Stimulated activated CD4-positive, alpha-beta T cell treated with anti-CD3 and anti-CD28 coated beads, TNF-alpha, amount 100 ng/mL, for 24 hours (primary cell): Measurements from ENCODE around the gene RPTOR.

Experiments used
- DNase-seq, 3 experiments: peaks; one replicate each; pipeline ENCODE4 v3.0.0-alpha.2; 2020; ENCODE audit warnings: low read depth in 3 of 3

RPTOR gene

GRCh38 chr17:80664217-80664790 lies 119.7 kb downstream of the RPTOR start:
- no peak for DNase-seq

GRCh38 chr17:80665792-80666191 lies 121.2 kb downstream of the RPTOR start:
- DNase-seq, result no peak

- DNase-seq, result no peak
Observed at GRCh38 chr17:80666867-80667266, 122.2 kb downstream of the RPTOR start.

- no peak for DNase-seq
Observed at GRCh38 chr17:80667462-80668277, 123.0 kb downstream of the RPTOR start.

GRCh38 chr17:80668375-80669148 lies 123.9 kb downstream of the RPTOR start:
- no peak for DNase-seq

GRCh38 chr17:80671039-80671824 lies 126.6 kb downstream of the RPTOR start:
- DNase-seq, result no peak

- DNase-seq, result no peak
Observed at GRCh38 chr17:80671825-80672110, 127.1 kb downstream of the RPTOR start.

GRCh38 chr17:80673152-80673920 lies 128.7 kb downstream of the RPTOR start:
- no peak for DNase-seq

- no peak for DNase-seq
Observed at GRCh38 chr17:80675438-80676095, 130.9 kb downstream of the RPTOR start.

- DNase-seq, result no peak
Observed at GRCh38 chr17:80676096-80676466, 131.4 kb downstream of the RPTOR start.

GRCh38 chr17:80676564-80676963 lies 131.9 kb downstream of the RPTOR start:
- DNase-seq, result no peak

GRCh38 chr17:80677214-80677756 lies 132.6 kb downstream of the RPTOR start:
- DNase-seq, result no peak

GRCh38 chr17:80679816-80680215 lies 135.2 kb downstream of the RPTOR start:
- DNase-seq, result no peak

- DNase-seq, result no peak
Observed at GRCh38 chr17:80681215-80681614, 136.6 kb downstream of the RPTOR start.

- no peak for DNase-seq
Observed at GRCh38 chr17:80682372-80682771, 137.7 kb downstream of the RPTOR start.

GRCh38 chr17:80683625-80684104 lies 139.0 kb downstream of the RPTOR start:
- DNase-seq, result no peak

- DNase-seq, result no peak
Observed at GRCh38 chr17:80687839-80688238, 143.2 kb downstream of the RPTOR start.

GRCh38 chr17:80689129-80689619 lies 144.5 kb downstream of the RPTOR start:
- DNase-seq, result no peak

GRCh38 chr17:80691784-80692183 lies 147.1 kb downstream of the RPTOR start:
- DNase-seq, result no peak

GRCh38 chr17:80692931-80693467 lies 148.4 kb downstream of the RPTOR start:
- no peak for DNase-seq
